Parathyroid adenoma (tissue), 2 donors: ENCODE measurements around the gene EVX2.

Source experiments
- H2AFZ ChIP-seq: fragments of 300-600 bp; sonication (generic); one replicate; pipeline ENCODE4 v1.7.0; 2017; ENCODE audit warnings: antibody characterized with exemption, mild to moderate bottlenecking
- H3K27ac ChIP-seq: fragments of 300-600 bp; sonication (generic); one replicate; pipeline ENCODE4 v1.7.0; 2017
- H3K27me3 ChIP-seq: fragments of 300-600 bp; sonication (generic); one replicate; pipeline ENCODE4 v1.7.0; 2017; ENCODE audit warnings: low read length; ENCODE audit not compliant: control insufficient read depth, insufficient read depth
- H3K36me3 ChIP-seq: fragments of 300-600 bp; sonication (generic); one replicate; pipeline ENCODE4 v1.7.0; 2017; ENCODE audit warnings: low read length; ENCODE audit not compliant: control insufficient read depth, insufficient read depth
- H3K4me1 ChIP-seq: fragments of 300-600 bp; sonication (generic); one replicate; pipeline ENCODE4 v1.7.0; 2017; ENCODE audit warnings: control low read depth
- H3K4me2 ChIP-seq: fragments of 300-600 bp; sonication (generic); one replicate; pipeline ENCODE4 v1.7.0; 2017; ENCODE audit warnings: low read length
- H3K4me3 ChIP-seq: fragments of 300-600 bp; sonication (generic); one replicate; pipeline ENCODE4 v1.7.0; 2017; ENCODE audit warnings: low read depth, low read length
- H3K79me2 ChIP-seq: fragments of 300-600 bp; sonication (generic); one replicate; pipeline ENCODE4 v1.7.0; 2017; ENCODE audit warnings: control low read depth
- H3K9ac ChIP-seq: fragments of 300-600 bp; sonication (generic); one replicate; pipeline ENCODE4 v1.7.0; 2017; ENCODE audit warnings: mild to moderate bottlenecking
- H3K9me3 ChIP-seq: fragments of 300-600 bp; sonication (generic); one replicate; pipeline ENCODE4 v1.7.0; 2017; ENCODE audit warnings: low read length; ENCODE audit not compliant: control insufficient read depth
- CTCF ChIP-seq: fragments of 300-600 bp; sonication (generic); IDR thresholded peaks from one replicate; pipeline ENCODE4 v1.7.0; 2017; ENCODE audit warnings: antibody characterized with exemption, mild to moderate bottlenecking
- donor health status: primary hyperparathyroidism.

The EVX2 gene

GRCh38 chr2:176072951-176073904 lies 10.5 kb downstream of the EVX2 start:
- Histone ChIP-seq H3K9me3 (no peaks in the 10 kb centered on the region), H2AFZ (no peak overlapping the region), H3K4me3 (no peak overlapping the region), H3K4me1 (no peaks in the 10 kb centered on the region), H3K27ac (no peak overlapping the region), H3K27me3 (peaks cover 26% of the 10 kb centered on the region), H3K36me3 (no peaks in the 10 kb centered on the region), H3K79me2 (no peaks in the 10 kb centered on the region), H3K9ac (no peak overlapping the region), H3K4me2 (no peak overlapping the region)
- TF ChIP-seq CTCF, result no peak

GRCh38 chr2:176072292-176072669 lies 11.5 kb downstream of the EVX2 start:
- Histone ChIP-seq H3K4me2 (no peak overlapping the region), H2AFZ (no peak overlapping the region), H3K4me3 (no peak overlapping the region), H3K4me1 (no peaks in the 10 kb centered on the region), H3K79me2 (no peaks in the 10 kb centered on the region), H3K9ac (no peak overlapping the region), H3K9me3 (no peaks in the 10 kb centered on the region), H3K36me3 (no peaks in the 10 kb centered on the region), H3K27ac (no peak overlapping the region), H3K27me3 (peaks cover 29% of the 10 kb centered on the region)
- TF ChIP-seq CTCF, result no peak

GRCh38 chr2:176071330-176072291 lies 12.2 kb downstream of the EVX2 start:
- H3K4me3 ChIP-seq, result no peak overlapping the region
- no peak overlapping the region for H2AFZ ChIP-seq
- H3K27me3 ChIP-seq, result peaks cover 31% of the 10 kb centered on the region
- no peak for TF ChIP-seq CTCF
- H3K9ac ChIP-seq, result no peak overlapping the region
- no peak overlapping the region for H3K4me2 ChIP-seq
- H3K9me3 ChIP-seq, result no peaks in the 10 kb centered on the region
- H3K36me3 ChIP-seq, result no peaks in the 10 kb centered on the region
- H3K27ac ChIP-seq, result no peak overlapping the region
- no peaks in the 10 kb centered on the region for H3K79me2 ChIP-seq
- H3K4me1 ChIP-seq, result no peaks in the 10 kb centered on the region

- Histone ChIP-seq H3K9ac (no peak overlapping the region), H3K27ac (no peak overlapping the region), H3K4me3 (no peak overlapping the region), H3K36me3 (no peaks in the 10 kb centered on the region), H3K27me3 (peaks cover 18% of the 10 kb centered on the region), H3K79me2 (no peaks in the 10 kb centered on the region), H3K9me3 (no peaks in the 10 kb centered on the region), H2AFZ (no peak overlapping the region), H3K4me2 (no peak overlapping the region), H3K4me1 (no peaks in the 10 kb centered on the region)
- no peak for TF ChIP-seq CTCF
These were observed 15.3 kb downstream of the EVX2 start for GRCh38 chr2:176068419-176068832.
